ENCODE measurements around the gene MAP2. TPM values are rescaled to one million over a fixed set of nuclear protein-coding genes. Genes with fewer than 3 reads are reported as not detected.

MAP2 gene
- total and polyA plus RNA-seq, 10 of the 15 experiments (the other 5 are each of a cell fraction or from before 2014, with no cell fraction given), result 0.01 TPM; not detected in 9

GRCh38 chr2:209533391-209533790 lies 109.5 kb downstream of the MAP2 start:
- no peak overlapping the region for H3K4me3 ChIP-seq
- no peak overlapping the region for H2AFZ ChIP-seq (ENCODE audit: control insufficient read depth, low read depth, low read length)
- H3K9ac ChIP-seq (ENCODE audit: control insufficient read depth, insufficient read depth, low read length), result no peak overlapping the region
- POLR2A ChIA-PET, result no interaction called here
- DNase-seq (ENCODE audit: low read depth, low spot score) (no peak), ATAC-seq (no peak), FAIRE-seq (no peak)
- no peaks in the 10 kb centered on the region for H3K27me3 ChIP-seq (replicated peaks in 1 of 2; ENCODE audit: control insufficient read depth in 2 of 2, insufficient read depth in 2 of 2, low read length in 1 of 2)
- SMC1A ChIA-PET (ENCODE audit: uncharacterized antibody, unreplicated experiment), result no interaction called here
- H3K79me2 ChIP-seq (ENCODE audit: control insufficient read depth, insufficient read depth, low read length), result no peaks in the 10 kb centered on the region
- no peaks in the 10 kb centered on the region for H3K9me3 ChIP-seq (replicated peaks; ENCODE audit: control insufficient read depth, insufficient read depth, low read length)
- no peaks in the 10 kb centered on the region for H3K36me3 ChIP-seq (ENCODE audit: control insufficient read depth in 2 of 2, insufficient read depth in 2 of 2, low read length in 1 of 2)
- no TSS peak for BruUV-seq (replicated peaks)
- CTCF ChIA-PET, result no interaction called here
- in situ Hi-C loops (cut with MboI) (no loop called here), intact Hi-C loops (cut with micrococcal nuclease; ENCODE audit: unreplicated experiment) (no loop called here)
- H3K27ac ChIP-seq (ENCODE audit: control insufficient read depth, insufficient read depth), result no peak overlapping the region
- RAD21 ChIA-PET (ENCODE audit: unreplicated experiment), result no interaction called here
- no peaks in the 10 kb centered on the region for H4K20me1 ChIP-seq (ENCODE audit: control insufficient read depth, insufficient read depth)
- no peak for TF ChIP-seq CUX1 (IDR thresholded peaks at IDR 0.05; ENCODE audit: insufficient replicate concordance, low read depth, low read length)
- TF ChIP-seq GATAD2B (conservative IDR thresholded peaks at IDR 0.05; ENCODE audit: low read depth), result no peak
- no peak for TF ChIP-seq ATF7 (IDR thresholded peaks at IDR 0.05; ENCODE audit: low read depth)
- no peak for TF ChIP-seq ZNF24 (IDR thresholded peaks at IDR 0.05)
- no peak for TF ChIP-seq YY1 (IDR thresholded peaks at IDR 0.05; ENCODE audit: low read depth, low read length)
- TF ChIP-seq CBFB (IDR thresholded peaks at IDR 0.05; ENCODE audit: low read depth), result no peak
- no peak for TF ChIP-seq KAT2A (conservative IDR thresholded peaks at IDR 0.05; ENCODE audit: control insufficient read depth, low read depth, low read length)
- TF ChIP-seq CHD4 (IDR thresholded peaks at IDR 0.05), result no peak
- TF ChIP-seq JUND (IDR thresholded peaks at IDR 0.05; ENCODE audit: low read depth, low read length), result no peak
- no peak for TF ChIP-seq CHD2 (IDR thresholded peaks at IDR 0.05; ENCODE audit: borderline replicate concordance, low read depth, low read length)
- H3K4me2 ChIP-seq (ENCODE audit: control insufficient read depth, insufficient read depth), result no peak overlapping the region
- 9% methylated on average over 3 of the region's 3 CpGs for WGBS (ENCODE audit: insufficient coverage, insufficient replicate concordance, low lambda C conversion rate, missing lambda C conversion rate)
- H3K4me1 ChIP-seq (ENCODE audit: control insufficient read depth, insufficient read depth, low read length), result no peaks in the 10 kb centered on the region

Data from GM12878 (cell line).